GM12891 (cell line): ENCODE measurements around the gene HRNR.
A peak's percentile ranks its signal among the peaks of the same experiment; 100 is the strongest.

Source experiments
- DNase-seq: peaks from one replicate; pipeline ENCODE4 v3.0.0; 2011; ENCODE audit warnings: low spot score; ENCODE audit not compliant: insufficient read length
- FAIRE-seq: peaks from 2 replicates; lab custom pipeline; 2011; peaks lifted over from hg19 to GRCh38; lab: Jason Lieb, UNC
- PAX5 ChIP-seq: IDR thresholded peaks from 2 replicates; pipeline ENCODE4 v1.6.1; 2011; ENCODE audit warnings: low read length, moderate library complexity, mild to moderate bottlenecking; ENCODE audit not compliant: insufficient read depth, severe bottlenecking
- POLR2A ChIP-seq: IDR thresholded peaks from 2 replicates; pipeline ENCODE4 v1.6.1; 2011; ENCODE audit warnings: low read depth, low read length, control low read depth
- POLR2AphosphoS5 ChIP-seq: IDR thresholded peaks from 2 replicates; pipeline ENCODE4 v1.6.1; 2011; ENCODE audit warnings: low read depth, low read length, control low read depth
- POU2F2 ChIP-seq: IDR thresholded peaks from 2 replicates; pipeline ENCODE4 v1.6.1; 2011; ENCODE audit warnings: low read depth, mild to moderate bottlenecking, control low read depth, low read length, moderate library complexity
- SPI1 ChIP-seq: IDR thresholded peaks from 2 replicates; pipeline ENCODE4 v1.6.1; 2011; ENCODE audit warnings: low read depth, low read length, control low read depth
- TAF1 ChIP-seq: IDR thresholded peaks from 2 replicates; pipeline ENCODE4 v1.6.1; 2011; ENCODE audit warnings: low read depth, low read length, control low read depth

HRNR gene

DNA sequence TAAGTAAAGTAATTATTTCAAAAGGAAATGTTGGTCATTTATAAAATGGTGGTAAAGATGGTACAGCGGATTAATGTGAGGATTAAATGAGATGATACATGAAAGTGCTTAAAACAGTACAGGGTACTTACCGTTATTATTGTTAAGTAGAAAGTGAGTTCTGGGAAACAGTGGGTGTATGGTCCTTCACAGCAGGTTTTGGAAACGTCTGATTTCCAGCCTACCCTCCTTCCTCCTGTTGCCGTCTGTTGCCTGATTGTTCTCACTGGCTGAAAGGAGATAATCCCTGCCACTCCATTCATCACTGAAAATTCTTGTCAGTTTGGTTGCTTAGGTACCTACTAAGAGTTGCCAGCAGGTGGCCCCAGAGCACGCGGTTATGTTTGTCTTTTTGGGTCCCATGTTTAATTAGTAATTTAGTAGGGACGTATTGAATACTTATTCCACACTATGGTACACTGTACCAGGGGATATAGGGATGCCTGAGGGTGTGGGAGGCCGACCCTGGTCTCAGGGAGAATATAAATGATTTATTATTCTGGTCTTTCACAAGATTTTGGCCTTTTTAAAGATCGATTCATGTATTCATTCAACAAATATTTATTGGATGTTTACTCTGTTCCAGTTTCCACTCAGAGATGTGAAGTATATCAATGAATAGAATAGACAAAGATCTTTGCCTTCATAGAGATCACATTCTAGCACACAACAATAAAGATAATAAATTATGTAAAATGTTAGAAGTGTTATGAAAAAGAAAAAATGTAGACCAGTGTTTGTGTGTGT, 34.1 kb downstream of the HRNR start:
- peak; percentile 71 for FAIRE-seq
- DNase-seq = peak; percentile 37
- no peak for TF ChIP-seq PAX5
- TF ChIP-seq TAF1 = no peak
- TF ChIP-seq SPI1 = no peak
- TF ChIP-seq POLR2AphosphoS5 = no peak
- TF ChIP-seq POLR2A = no peak
- no peak for TF ChIP-seq POU2F2

- FAIRE-seq (peak; percentile 50), DNase-seq (peak; percentile 18)
These were observed 35.1 kb downstream of the HRNR start for GRCh38 chr1:152188673-152189591.

GRCh38 chr1:152186556-152187285, 37.3 kb downstream of the HRNR start:
- no peak for FAIRE-seq
- TF ChIP-seq POLR2AphosphoS5 = no peak
- no peak for TF ChIP-seq POU2F2
- no peak for TF ChIP-seq PAX5
- TF ChIP-seq SPI1 = no peak
- TF ChIP-seq TAF1 = no peak
- no peak for TF ChIP-seq POLR2A
- DNase-seq = no peak

More at GRCh38 chr1:152188673-152189591, 35.1 kb downstream of the HRNR start:
- TF ChIP-seq SPI1 (no peak), POU2F2 (no peak), POLR2AphosphoS5 (no peak), TAF1 (no peak), POLR2A (no peak), PAX5 (no peak)

- peak; percentile 61 for FAIRE-seq
- TF ChIP-seq POLR2A = no peak
- TF ChIP-seq POU2F2 = no peak
- no peak for TF ChIP-seq POLR2AphosphoS5
- TF ChIP-seq PAX5 = no peak
- TF ChIP-seq TAF1 = no peak
- TF ChIP-seq SPI1 = no peak
- DNase-seq = peak; percentile 25
These were observed 38.2 kb downstream of the HRNR start for GRCh38 chr1:152185544-152186391.

- FAIRE-seq (no peak), DNase-seq (no peak)
- TF ChIP-seq POLR2A (no peak), PAX5 (no peak)
These were observed 41.0 kb downstream of the HRNR start for GRCh38 chr1:152182944-152183361.

DNA sequence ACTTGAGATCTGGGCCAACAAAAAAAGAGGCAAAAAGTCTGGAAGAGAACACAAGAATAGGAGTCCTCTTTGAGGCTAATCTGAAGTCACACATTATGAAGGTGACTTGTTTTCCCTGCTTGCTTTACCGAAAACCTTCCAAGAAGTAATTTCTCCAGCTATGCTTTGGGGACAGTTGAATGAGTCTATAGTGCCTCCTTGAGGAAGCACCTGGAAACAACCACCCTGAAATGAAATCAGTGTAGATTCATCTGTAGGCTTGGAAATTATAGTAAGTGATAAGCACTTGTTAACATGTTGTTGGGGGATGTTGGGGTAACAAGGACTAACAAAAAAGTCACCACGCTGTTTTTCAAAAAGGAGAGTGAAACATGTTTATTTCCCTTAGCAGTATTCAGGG, 41.6 kb downstream of the HRNR start:
- TF ChIP-seq POU2F2 = no peak
- no peak for TF ChIP-seq TAF1
- TF ChIP-seq POLR2AphosphoS5 = no peak
- no peak for TF ChIP-seq POLR2A
- no peak for TF ChIP-seq SPI1
- no peak for TF ChIP-seq PAX5
- FAIRE-seq (no peak), DNase-seq (no peak)

GRCh38 chr1:152179566-152179965, 44.4 kb downstream of the HRNR start:
- DNase-seq = no peak
- FAIRE-seq = no peak
- TF ChIP-seq POLR2AphosphoS5 = no peak
- no peak for TF ChIP-seq TAF1
- no peak for TF ChIP-seq PAX5
- TF ChIP-seq POU2F2 = no peak
- no peak for TF ChIP-seq POLR2A
- TF ChIP-seq SPI1 = no peak

DNA sequence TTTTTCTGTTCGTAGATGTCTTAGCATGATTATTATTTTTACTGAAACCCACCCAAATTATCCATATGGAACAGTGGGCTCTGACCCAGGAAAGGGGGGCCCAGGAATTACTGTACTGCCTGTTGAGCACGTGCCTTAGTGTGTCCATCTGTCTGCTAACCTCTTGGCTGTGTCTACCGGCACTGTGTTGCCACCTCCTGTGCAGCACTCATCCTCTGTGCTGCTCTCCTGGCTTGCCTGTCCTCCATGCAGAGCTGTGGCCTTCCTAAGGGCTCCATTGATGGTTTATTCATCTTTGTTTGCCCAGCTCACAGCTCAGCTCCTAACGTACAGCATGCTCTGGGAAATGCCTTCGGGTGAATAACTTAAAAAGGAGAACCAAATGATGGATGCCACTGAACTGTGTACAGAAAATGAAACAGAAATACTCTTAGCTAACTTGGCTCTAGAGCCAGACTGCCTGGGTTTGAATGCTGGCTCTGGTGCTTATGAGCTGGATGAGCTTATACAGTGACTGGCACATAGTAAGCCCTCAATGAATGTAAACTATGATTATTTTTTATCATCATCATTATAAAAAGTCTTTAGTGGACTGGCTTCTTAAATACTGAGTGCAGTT, 53.6 kb downstream of the HRNR start:
- no peak for TF ChIP-seq SPI1
- no peak for TF ChIP-seq POU2F2
- no peak for TF ChIP-seq TAF1
- TF ChIP-seq POLR2A = no peak
- no peak for TF ChIP-seq POLR2AphosphoS5
- DNase-seq (no peak), FAIRE-seq (no peak)
